HG03520 (cell line): ENCODE data around the gene TIMM44.
"Not testable (repeated sequence)": the region's sequence is repeated elsewhere in the genome, so short reads cannot be mapped to it uniquely, and the experiment has no call there.

Experiments used
- ATAC-seq: cut with Tn5 transposase; IDR thresholded peaks from one replicate; pipeline ENCODE4 v1.9.1; 2021; ENCODE audit warnings: mild to moderate bottlenecking, moderate library complexity; ENCODE audit not compliant: unreplicated experiment

TIMM44 gene

GRCh38 chr19:7926021-7926726 is 17.3 kb downstream of the TIMM44 start, which contains the start of gene CTXN1:
TSS of gene CTXN1 (minus strand) at chr19:7926135. CDS start at chr19:7925538, 597 bp downstream.
- ATAC-seq: no peak

GRCh38 chr19:7925171-7925851 is 18.2 kb downstream of the TIMM44 start:
- ATAC-seq: no peak

GRCh38 chr19:7924651-7925170 is 18.8 kb downstream of the TIMM44 start:
- ATAC-seq: no peak

- ATAC-seq: no peak
Observed at GRCh38 chr19:7924241-7924640, 19.2 kb downstream of the TIMM44 start.

GRCh38 chr19:7923295-7924191 is 19.9 kb downstream of the TIMM44 start:
- no peak for ATAC-seq

- no peak for ATAC-seq
Observed at GRCh38 chr19:7922836-7923195, 20.6 kb downstream of the TIMM44 start.

- ATAC-seq: no peak
Observed at GRCh38 chr19:7921967-7922835, 21.3 kb downstream of the TIMM44 start.

GRCh38 chr19:7921302-7921966 is 22.0 kb downstream of the TIMM44 start:
- no peak for ATAC-seq

- peak; percentile 36 for ATAC-seq
Observed at GRCh38 chr19:7920519-7921301, 22.8 kb downstream of the TIMM44 start.

GRCh38 chr19:7919610-7920518 is 23.6 kb downstream of the TIMM44 start, which contains the start of gene SNAPC2:
TSS of gene SNAPC2 (plus strand) at chr19:7920338. CDS start at chr19:7920367, 29 bp downstream.
- ATAC-seq: peak; percentile 43

GRCh38 chr19:7918615-7919421 is 24.6 kb downstream of the TIMM44 start:
- no peak for ATAC-seq

GRCh38 chr19:7918062-7918614 is 25.3 kb downstream of the TIMM44 start:
- not testable (repeated sequence) for ATAC-seq

GRCh38 chr19:7917267-7918061 is 26.0 kb downstream of the TIMM44 start:
- no peak for ATAC-seq

GRCh38 chr19:7916955-7917266 is 26.6 kb downstream of the TIMM44 start:
- no peak for ATAC-seq

- no peak for ATAC-seq
Observed at GRCh38 chr19:7916103-7916954, 27.1 kb downstream of the TIMM44 start.
